SKM-1 treated with dmso at 0.1 percent for 144 hours (cell line): Measurements from ENCODE around the gene ADAM12.

Source experiments
- DNase-seq: peaks from one replicate; lab custom pipeline; 2025; ENCODE audit not compliant: unreplicated experiment; lab: John Stamatoyannopoulos, UW

Gene ADAM12

GRCh38 chr10:126157189-126157588, 231.1 kb downstream of the ADAM12 start:
- DNase-seq, result no peak

DNA sequence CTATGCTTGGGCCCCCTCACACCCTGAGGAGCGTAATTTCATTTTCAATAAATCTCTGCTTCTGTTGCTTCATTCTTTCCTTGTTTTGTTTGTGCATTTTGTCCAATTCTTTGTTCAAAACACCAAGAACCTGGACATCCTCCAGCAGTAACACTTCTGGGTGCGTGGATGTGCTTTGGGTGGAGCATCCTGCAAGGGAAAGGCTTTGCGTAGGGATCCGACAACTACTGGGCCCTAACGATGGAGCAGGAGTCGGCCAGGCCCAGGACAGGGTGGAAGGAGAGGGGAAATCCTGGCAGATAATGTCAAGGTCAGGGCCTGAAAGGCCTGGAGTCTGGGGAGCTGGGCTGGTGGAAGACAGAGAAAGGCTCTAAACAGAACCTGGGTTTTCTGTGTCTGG, 231.8 kb downstream of the ADAM12 start:
- DNase-seq, result no peak

- DNase-seq, result no peak
Observed at GRCh38 chr10:126156012-126156411, 232.3 kb downstream of the ADAM12 start.

- no peak for DNase-seq
Observed at GRCh38 chr10:126155528-126155927, 232.7 kb downstream of the ADAM12 start.

- DNase-seq, result no peak
Observed at GRCh38 chr10:126153711-126154628, 234.3 kb downstream of the ADAM12 start.

DNA sequence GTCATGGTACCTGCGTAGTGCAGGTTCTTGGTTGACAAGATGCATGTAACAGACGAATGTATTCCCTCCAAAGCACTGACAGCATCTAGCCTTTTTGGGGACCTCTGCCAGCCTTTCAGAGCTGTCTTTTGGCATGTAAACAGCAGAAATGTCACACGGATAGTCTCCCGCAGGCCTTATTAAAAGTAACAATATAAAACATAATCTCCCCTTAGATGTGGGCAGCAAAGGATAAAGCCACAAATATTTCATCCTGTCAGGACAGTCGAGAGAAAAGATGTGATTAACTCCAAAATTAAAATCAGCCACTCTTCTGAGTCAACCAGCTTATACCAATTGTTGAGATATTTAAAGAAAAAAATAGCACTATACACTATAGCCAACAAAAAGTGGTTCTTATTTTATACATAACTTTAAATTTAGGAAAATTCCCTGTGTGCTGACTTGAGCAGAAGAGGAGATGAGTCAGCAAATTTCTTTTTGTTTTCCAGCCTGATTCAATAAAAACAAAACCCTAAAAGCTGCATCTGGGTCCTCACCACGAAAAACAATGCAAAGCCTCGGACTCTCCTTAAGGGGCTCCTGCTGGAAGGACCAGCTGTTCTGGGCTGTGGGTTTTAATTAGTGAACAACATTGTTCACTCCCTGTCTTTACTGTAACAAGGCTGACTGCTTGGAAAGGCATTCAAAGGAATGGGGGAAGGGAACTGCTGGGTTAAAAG, 240.2 kb downstream of the ADAM12 start:
- no peak for DNase-seq

- DNase-seq, result no peak
Observed at GRCh38 chr10:126146771-126147170, 241.5 kb downstream of the ADAM12 start.

DNA sequence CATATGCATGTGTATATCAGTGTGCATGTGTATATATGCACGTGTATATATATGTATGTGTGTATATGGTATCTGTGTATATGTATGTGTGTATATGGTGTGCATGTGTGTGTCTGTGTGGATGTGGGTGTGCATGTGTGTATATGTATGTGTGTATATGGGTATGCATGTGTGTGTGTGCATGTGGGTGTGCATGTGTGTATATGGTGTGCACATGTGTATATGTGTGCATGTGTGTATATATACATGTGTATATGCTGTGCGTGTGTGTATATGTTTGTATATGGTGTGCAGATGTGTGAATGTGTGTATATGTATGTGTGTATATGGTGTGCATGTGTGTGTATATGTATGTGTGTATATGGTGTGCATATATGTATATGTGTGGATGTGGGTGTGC, 245.2 kb downstream of the ADAM12 start:
- no peak for DNase-seq

- DNase-seq, result no peak
Observed at GRCh38 chr10:126140746-126141273, 247.5 kb downstream of the ADAM12 start.

DNA sequence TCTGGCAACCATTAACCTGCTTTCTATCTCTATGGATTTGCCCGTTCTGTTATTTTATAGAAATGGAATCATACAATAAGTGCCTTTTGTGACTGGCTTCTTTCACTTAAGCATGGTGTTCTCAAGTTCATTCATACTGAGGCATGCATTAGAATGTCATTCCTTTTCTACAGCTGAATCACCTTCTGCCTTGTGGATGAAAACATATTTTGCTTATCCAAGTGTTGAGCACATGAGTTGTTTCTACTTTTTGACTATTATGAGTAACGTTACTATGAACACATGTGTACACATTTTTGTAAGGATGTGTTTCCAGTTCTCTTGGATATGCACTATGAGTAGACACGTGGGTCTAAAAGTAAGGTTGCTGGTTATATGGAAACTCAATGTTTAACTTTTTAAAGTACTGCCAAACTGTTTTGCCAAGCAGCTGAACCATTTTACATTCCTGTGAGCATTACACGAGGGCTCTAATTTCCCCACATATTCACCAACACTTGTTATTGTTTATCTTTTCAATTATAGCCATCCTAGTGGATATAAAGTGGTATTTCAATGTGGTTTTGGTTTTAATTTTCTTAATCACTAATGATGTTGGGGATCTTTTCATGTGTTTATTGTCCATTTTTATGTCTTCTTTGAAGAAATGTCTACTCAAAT, 250.6 kb downstream of the ADAM12 start:
- DNase-seq, result no peak

- peak; percentile 50 for DNase-seq
Observed at GRCh38 chr10:126135941-126136595, 252.2 kb downstream of the ADAM12 start.

- DNase-seq, result no peak
Observed at GRCh38 chr10:126135177-126135576, 253.1 kb downstream of the ADAM12 start.

GRCh38 chr10:126133906-126134656, 254.2 kb downstream of the ADAM12 start:
- no peak for DNase-seq

DNA sequence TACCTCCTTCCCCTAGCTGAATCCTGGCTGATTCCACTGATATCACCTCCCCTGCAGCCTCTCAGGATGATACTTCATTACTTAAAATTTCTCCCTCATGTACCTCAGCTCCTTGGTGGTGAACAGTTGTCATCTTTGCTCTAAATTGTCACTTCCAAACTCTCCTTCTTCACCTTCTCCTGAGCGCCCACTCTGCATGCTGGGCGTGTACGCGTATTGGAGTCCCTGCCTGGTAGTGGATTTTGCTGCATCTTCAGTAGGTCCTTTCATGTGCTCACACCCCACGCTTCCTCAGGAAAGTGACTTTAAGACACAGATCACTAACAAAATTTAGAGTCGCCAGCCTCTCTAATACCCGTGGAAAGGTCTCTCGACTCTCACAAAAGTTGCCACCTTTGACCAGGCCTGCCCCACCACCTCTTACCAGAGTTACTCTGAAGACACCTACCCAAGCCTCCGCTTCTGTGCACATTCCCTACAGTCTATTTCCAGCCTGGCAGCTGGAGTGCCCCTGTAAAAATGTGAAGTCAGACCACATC, 255.1 kb downstream of the ADAM12 start:
- no peak for DNase-seq

DNA sequence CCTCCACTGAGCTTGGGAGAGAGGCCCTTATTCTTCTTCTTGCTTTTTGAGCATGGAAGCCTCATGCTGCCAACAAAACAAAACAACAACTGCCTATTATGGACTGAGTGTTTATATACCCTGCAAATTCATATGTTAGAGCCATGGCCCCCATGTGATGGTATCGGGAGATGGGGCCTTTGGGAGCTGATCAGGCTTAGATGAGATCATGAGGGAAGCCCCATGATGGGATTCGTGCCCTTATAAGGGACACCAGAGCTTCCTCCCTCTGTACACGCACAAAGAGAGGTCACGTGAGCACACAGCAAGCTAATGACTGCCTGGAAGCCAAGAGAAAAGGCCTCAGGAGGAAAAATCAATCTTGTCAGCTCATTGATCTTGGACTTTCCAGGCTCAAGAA, 256.9 kb downstream of the ADAM12 start:
- no peak for DNase-seq

GRCh38 chr10:126130271-126130710, 258.0 kb downstream of the ADAM12 start:
- no peak for DNase-seq

DNA sequence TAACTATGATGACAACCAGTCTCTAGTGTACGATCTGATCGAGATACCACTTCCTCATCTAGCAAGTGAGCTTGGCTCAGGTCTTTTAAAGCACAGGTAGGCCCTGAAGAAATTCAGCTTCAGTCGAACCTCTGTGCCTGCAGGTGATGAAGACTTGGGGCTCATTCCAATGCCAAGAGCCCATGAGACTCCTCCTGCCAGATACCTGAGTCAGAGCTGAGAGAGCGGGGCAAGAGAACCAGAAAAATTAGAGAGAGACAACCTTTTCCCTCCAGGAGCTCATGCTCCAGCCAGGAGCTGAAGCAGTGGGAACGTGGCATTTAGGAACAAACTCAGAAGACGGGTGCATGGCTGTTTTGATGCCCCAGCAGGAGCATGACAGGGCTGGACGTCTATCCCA, 259.3 kb downstream of the ADAM12 start:
- DNase-seq, result no peak

- DNase-seq, result no peak
Observed at GRCh38 chr10:126128581-126128980, 259.7 kb downstream of the ADAM12 start.

DNA sequence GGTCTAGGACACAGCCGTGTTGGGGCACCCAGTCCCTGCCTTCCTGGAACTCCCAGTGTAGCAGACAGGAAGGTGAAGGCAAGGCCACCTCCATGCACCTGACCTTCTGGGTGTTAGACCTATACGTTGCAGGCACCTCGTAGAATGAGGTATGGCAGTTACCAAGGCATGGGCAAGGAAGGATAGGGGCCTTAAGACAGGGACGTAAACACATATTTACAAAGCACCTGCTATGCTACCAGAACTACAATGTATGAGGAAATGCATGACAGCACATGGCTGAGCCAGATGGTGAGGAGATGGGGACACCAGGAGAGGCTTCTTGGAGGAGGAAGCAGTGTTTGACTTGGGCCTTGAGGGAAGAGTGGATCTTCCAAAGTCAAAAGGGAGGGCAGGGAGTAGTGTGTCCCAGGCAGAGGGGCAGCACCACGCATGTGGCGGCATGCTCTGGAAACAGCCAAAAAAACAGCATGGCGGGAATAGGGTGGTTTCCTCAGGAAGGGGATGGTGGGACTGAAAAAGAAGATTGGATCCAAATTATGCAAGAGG, 260.7 kb downstream of the ADAM12 start:
- DNase-seq, result no peak

- no peak for DNase-seq
Observed at GRCh38 chr10:126126866-126127265, 261.4 kb downstream of the ADAM12 start.
